Activated T-cell treated with anti-CD3 and anti-CD28 coated beads, Interleukin-2, amount 50 U/mL, for 24 hours (primary cell): Measurements from ENCODE around the gene MALRD1.

ENCODE experiments used
- DNase-seq: peaks from one replicate; pipeline ENCODE4 v3.0.0-alpha.2; 2020
- H3K27ac Mint-ChIP-seq: 2 replicates; pipeline ENCODE4 v1.8.0; 2020; ENCODE audit warnings: mild to moderate bottlenecking, mixed read lengths
- H3K27me3 Mint-ChIP-seq: 2 replicates; pipeline ENCODE4 v1.8.0; 2020; ENCODE audit warnings: mixed read lengths
- H3K36me3 Mint-ChIP-seq: 2 replicates; pipeline ENCODE4 v1.8.0; 2020; ENCODE audit warnings: low read depth, mixed read lengths
- H3K4me1 Mint-ChIP-seq: 2 replicates; pipeline ENCODE4 v1.8.0; 2020; ENCODE audit warnings: low read depth, mixed read lengths
- H3K4me3 Mint-ChIP-seq: 2 replicates; pipeline ENCODE4 v1.8.0; 2020; ENCODE audit warnings: mild to moderate bottlenecking, moderate library complexity, mixed read lengths
- H3K9me3 Mint-ChIP-seq: 2 replicates; pipeline ENCODE4 v1.8.0; 2020; ENCODE audit warnings: mixed read lengths

Gene MALRD1

DNA sequence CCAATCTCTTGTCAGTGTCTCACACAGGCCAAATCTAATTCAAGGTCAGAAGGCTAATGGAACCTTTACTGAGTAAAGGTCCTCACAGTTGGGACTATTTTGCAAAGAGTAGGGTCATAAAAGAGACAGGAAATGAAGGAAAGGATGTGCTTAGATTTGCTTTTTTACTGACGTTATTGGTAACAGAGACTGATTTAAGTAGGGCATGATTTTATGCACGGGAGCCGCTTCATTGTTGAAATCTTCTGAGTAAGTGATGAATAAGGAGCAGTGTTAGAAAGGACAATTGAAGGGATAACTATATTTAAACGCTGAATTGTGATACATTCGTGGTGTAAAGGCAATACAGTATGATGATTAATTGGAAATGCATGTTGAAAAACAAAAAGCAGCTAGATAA, 261.5 kb downstream of the MALRD1 start:
- no peaks in the 10 kb centered on the region for H3K36me3 Mint-ChIP-seq
- H3K27me3 Mint-ChIP-seq = no peaks in the 10 kb centered on the region
- H3K9me3 Mint-ChIP-seq = peaks cover 6% of the 10 kb centered on the region
- no peaks in the 10 kb centered on the region for H3K4me1 Mint-ChIP-seq
- no peak overlapping the region for H3K27ac Mint-ChIP-seq
- DNase-seq = no peak
- H3K4me3 Mint-ChIP-seq = no peak overlapping the region

DNA sequence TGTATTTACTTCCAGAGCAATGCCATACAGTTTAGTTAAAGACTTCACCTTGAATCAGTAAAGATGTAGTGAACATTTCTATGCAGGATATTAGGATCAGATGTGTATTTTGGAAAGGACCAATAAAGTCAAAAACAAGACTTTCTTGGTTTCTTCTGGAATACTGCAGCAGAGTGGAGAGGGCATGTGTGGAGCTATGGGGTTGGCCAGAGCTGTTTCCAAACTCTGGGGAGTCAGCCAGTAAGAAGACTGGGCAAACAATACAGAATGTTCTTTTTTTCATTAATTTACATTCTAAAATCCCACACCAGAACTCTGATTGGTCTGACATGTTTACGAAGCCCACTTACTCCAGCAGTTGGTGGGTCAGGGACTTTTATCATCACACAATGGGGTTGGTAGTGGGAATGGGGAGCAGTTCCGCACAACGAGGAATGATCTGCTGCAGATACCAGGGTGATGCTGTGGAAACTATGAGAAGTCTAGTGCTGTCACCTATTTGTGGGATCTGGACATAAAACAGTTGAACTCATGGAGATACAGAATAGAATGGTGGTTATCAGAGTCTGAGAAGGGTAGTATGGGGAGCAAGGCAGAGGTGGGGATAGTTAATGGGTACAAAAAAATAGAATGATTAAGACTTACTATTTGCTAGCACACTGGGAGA, 267.7 kb downstream of the MALRD1 start:
- H3K27ac Mint-ChIP-seq = no peak overlapping the region
- no peak overlapping the region for H3K4me3 Mint-ChIP-seq
- no peaks in the 10 kb centered on the region for H3K27me3 Mint-ChIP-seq
- DNase-seq = no peak
- H3K4me1 Mint-ChIP-seq = no peaks in the 10 kb centered on the region
- no peaks in the 10 kb centered on the region for H3K36me3 Mint-ChIP-seq
- H3K9me3 Mint-ChIP-seq = peaks cover 3% of the 10 kb centered on the region

DNA sequence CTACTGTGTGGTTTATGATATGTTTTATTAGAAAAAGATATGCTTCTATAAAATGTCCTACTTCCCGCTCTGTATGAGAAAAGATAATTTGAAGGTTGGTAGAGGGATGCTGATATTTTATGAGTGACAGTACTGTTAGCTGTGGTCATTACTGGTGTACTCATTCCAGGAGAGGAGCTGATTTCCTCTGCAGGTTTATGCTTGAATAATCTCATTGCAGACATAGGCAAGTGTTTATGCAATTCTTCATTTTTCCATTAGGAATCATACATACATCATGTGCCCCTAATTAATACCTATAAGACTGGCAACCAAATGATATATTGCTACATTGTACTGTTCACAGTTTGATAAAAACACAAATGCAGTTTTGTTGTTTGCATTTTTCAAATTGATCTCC, 269.4 kb downstream of the MALRD1 start:
- no peak for DNase-seq
- no peaks in the 10 kb centered on the region for H3K4me1 Mint-ChIP-seq
- H3K27me3 Mint-ChIP-seq = no peaks in the 10 kb centered on the region
- peaks cover 3% of the 10 kb centered on the region for H3K9me3 Mint-ChIP-seq
- H3K27ac Mint-ChIP-seq = no peak overlapping the region
- H3K36me3 Mint-ChIP-seq = no peaks in the 10 kb centered on the region
- no peak overlapping the region for H3K4me3 Mint-ChIP-seq

DNA sequence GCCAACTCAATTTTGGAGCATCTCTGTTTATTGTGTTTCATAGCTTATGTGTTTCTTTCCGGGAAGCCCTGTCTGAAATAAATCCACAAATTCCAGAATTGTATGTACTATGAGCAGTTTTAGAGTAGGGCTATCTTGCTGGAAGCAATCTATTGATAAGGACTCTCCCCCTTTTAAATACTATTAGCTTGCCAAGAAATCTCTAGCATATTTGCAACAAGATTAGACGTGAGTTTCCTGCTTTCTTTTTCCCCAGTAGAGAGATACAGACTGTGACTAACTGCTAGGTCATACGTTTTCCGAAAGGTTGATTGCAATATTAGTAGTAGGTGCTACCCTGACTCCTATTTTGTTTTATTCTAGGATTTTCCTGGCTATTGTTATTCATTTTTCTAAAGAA, 277.0 kb downstream of the MALRD1 start:
- no peak for DNase-seq
- no peaks in the 10 kb centered on the region for H3K4me1 Mint-ChIP-seq
- H3K9me3 Mint-ChIP-seq = peaks cover 3% of the 10 kb centered on the region

DNA sequence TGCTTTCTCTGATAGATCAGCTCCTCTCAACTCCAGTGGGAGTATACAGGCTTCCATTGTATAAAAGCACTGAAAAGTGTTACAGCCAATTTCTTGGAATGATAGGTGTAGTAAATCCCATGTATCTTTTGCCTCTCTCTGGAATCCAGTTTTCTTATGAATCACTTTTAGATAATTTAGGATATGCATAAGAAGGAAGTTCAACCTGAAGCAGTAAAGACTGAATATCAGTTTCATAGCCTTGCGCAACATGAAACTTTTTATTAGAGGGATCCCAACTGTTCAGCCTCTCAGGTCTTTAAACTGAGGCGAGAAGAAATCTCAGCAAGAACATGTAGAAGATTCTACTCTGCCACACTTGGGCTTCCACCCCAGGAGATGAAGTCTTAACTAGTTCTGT, 280.0 kb downstream of the MALRD1 start:
- Mint-ChIP-seq H3K27ac (no peak overlapping the region), H3K27me3 (no peaks in the 10 kb centered on the region), H3K9me3 (no peaks in the 10 kb centered on the region), H3K4me1 (no peaks in the 10 kb centered on the region), H3K36me3 (no peaks in the 10 kb centered on the region), H3K4me3 (no peak overlapping the region)
- DNase-seq = no peak

More for the DNA sequence above, 277.0 kb downstream of the MALRD1 start:
- H3K4me3 Mint-ChIP-seq = no peak overlapping the region
- H3K27me3 Mint-ChIP-seq = no peaks in the 10 kb centered on the region
- no peaks in the 10 kb centered on the region for H3K36me3 Mint-ChIP-seq
- no peak overlapping the region for H3K27ac Mint-ChIP-seq

DNA sequence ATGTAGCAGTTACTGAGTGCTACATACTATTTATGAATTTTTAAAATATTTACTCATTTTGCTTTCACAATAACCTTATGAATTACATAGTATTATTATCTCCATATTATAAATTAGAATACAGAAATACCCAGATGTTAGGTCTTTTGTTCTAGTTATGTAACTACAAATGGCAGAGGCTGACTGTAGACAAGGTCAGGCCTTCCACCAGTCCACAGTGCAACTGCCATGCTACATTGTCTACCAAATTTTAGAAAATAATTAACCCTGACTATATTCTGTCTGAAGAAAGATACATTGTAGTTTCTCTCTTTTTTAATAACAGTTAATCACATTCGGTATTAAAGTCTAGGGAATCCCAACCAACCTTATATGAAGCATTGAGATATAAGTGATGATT, 280.9 kb downstream of the MALRD1 start:
- Mint-ChIP-seq H3K27ac (no peak overlapping the region), H3K27me3 (no peaks in the 10 kb centered on the region), H3K36me3 (no peaks in the 10 kb centered on the region), H3K4me3 (no peak overlapping the region), H3K4me1 (no peaks in the 10 kb centered on the region), H3K9me3 (peaks cover 4% of the 10 kb centered on the region)
- no peak for DNase-seq

DNA sequence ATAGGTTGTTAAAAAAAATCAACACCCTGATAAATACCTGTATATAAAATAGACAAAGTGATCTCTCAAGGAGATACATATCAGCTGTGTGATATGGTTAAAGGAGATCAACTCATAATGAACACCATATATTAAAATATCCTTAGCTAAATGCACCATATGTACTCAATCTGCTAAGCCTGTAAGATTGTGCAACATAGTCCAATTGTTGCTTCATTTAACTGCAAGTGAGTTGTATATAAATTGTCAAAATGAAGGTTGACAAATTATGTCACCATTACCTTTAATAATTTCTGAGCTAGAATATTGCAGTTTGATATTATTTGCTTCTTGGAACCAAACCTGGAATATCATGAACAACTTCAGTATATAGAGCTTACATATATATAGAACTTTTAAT, 283.7 kb downstream of the MALRD1 start:
- Mint-ChIP-seq H3K4me3 (no peak overlapping the region), H3K4me1 (no peaks in the 10 kb centered on the region), H3K36me3 (no peaks in the 10 kb centered on the region), H3K9me3 (peaks cover 7% of the 10 kb centered on the region), H3K27me3 (no peaks in the 10 kb centered on the region), H3K27ac (no peak overlapping the region)
- no peak for DNase-seq

DNA sequence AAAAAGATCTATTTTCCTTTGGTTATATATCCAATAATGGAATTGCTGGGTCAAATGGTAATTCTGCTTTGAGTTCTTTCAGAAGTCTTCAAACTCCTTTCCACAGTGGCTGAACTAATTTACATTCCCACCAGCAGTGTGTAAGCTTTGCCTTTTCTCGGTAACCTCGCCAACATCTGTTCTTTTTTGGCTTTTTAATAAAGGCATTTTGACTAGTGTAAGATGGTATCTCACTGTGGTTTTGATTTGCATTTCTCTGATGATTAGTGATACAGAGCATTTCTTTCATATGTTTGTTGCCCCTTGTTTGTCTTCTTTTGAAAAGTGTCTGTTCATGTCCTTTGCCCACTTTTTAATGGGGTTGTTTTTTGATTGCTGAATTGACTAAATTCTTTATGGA, 285.0 kb downstream of the MALRD1 start:
- Mint-ChIP-seq H3K27me3 (no peaks in the 10 kb centered on the region), H3K27ac (no peak overlapping the region), H3K4me1 (no peaks in the 10 kb centered on the region), H3K4me3 (no peak overlapping the region), H3K36me3 (no peaks in the 10 kb centered on the region), H3K9me3 (peaks cover 7% of the 10 kb centered on the region)
- no peak for DNase-seq

DNA sequence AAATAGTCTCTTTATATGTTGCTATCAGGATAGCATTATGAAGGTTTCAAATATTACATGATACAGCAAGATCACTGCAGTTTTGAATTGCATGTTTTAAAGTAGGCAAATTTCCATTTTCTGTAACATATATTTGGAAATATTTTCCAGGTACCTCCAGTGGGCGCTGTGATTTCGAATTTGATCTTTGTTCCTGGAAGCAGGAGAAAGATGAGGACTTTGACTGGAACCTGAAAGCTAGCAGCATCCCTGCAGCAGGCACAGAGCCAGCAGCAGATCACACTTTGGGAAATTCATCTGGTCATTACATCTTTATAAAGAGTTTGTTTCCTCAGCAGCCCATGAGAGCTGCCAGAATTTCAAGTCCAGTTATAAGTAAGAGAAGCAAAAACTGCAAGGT, 299.0 kb downstream of the MALRD1 start:
- no peak overlapping the region for H3K4me3 Mint-ChIP-seq
- no peaks in the 10 kb centered on the region for H3K9me3 Mint-ChIP-seq
- DNase-seq = no peak
- H3K36me3 Mint-ChIP-seq = no peaks in the 10 kb centered on the region
- H3K27me3 Mint-ChIP-seq = no peaks in the 10 kb centered on the region
- H3K4me1 Mint-ChIP-seq = no peaks in the 10 kb centered on the region
- no peak overlapping the region for H3K27ac Mint-ChIP-seq

DNA sequence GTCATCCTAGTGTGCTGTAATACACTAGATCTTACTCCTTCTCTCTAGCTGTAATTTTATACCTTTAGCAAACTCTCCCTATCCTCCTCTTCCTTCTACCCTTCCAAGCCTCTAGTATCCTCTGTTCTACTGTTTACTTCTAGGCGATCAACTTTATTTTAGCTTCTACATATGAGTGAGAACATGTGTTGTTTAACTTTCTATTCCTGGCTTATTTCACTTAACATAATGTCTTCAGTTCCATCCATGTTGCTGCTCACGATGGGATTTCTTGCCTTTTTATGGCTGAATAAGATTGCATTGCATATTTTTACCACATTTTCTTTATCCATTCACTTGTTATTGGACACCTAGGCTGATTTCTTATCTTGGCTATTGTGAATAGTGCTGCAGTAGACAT, 318.6 kb downstream of the MALRD1 start:
- peaks cover 3% of the 10 kb centered on the region for H3K9me3 Mint-ChIP-seq
- no peaks in the 10 kb centered on the region for H3K27me3 Mint-ChIP-seq
- no peak overlapping the region for H3K4me3 Mint-ChIP-seq
- no peak overlapping the region for H3K27ac Mint-ChIP-seq
- no peaks in the 10 kb centered on the region for H3K36me3 Mint-ChIP-seq
- H3K4me1 Mint-ChIP-seq = no peaks in the 10 kb centered on the region
- DNase-seq = no peak

DNA sequence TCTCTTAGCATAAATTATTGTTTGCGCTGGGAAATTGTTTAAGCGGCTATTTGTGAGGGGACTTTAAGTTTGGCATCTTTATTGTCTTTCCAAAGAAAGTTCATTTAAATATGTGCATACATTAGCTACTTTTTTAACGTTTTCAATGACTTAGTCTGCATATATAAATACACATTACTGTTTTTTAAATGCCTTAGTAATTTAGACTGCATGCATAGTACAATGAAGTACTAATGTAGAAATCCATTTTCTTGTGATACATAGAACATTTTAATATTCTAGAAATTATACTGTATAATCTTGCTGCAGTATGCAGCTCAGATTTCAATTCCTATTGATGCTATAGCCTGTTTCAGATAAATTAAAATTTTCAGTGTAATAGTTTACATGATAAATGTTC, 325.4 kb downstream of the MALRD1 start:
- no peaks in the 10 kb centered on the region for H3K36me3 Mint-ChIP-seq
- no peak for DNase-seq
- H3K4me3 Mint-ChIP-seq = no peak overlapping the region
- no peak overlapping the region for H3K27ac Mint-ChIP-seq
- no peaks in the 10 kb centered on the region for H3K4me1 Mint-ChIP-seq
- H3K9me3 Mint-ChIP-seq = peaks cover 5% of the 10 kb centered on the region
- H3K27me3 Mint-ChIP-seq = no peaks in the 10 kb centered on the region

DNA sequence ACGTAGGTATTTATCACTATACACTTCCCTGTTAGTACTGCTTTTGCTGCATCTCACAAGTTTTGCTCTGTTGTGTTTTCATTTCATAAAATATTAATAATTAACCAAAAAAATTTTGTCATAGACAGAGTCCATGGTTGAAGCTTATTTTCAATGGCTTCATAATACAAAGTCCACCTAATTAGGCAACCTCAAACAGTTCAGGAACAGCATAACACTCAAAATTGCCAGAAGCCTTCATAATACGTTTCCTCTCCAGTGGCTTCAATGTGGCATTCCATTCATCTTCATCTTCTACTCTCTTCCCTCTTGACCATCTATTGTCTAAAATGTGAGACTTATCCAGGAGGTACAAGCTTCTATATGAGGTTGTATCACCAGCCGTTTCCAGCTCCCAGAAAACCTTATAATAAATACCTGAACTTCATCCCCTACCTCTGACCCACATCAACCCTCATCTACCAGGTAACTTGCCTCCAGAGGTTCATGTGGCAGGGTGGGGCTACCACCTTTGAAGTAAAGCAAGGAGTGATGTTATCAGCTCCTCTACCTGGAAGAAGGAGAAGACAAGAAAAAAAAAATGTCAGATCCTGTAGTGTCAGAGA, 337.3 kb downstream of the MALRD1 start:
- H3K9me3 Mint-ChIP-seq = peaks cover 20% of the 10 kb centered on the region
- H3K4me3 Mint-ChIP-seq = no peak overlapping the region
- H3K4me1 Mint-ChIP-seq = no peaks in the 10 kb centered on the region
- no peak overlapping the region for H3K27ac Mint-ChIP-seq
- no peak for DNase-seq
- H3K36me3 Mint-ChIP-seq = no peaks in the 10 kb centered on the region
- H3K27me3 Mint-ChIP-seq = no peaks in the 10 kb centered on the region

DNA sequence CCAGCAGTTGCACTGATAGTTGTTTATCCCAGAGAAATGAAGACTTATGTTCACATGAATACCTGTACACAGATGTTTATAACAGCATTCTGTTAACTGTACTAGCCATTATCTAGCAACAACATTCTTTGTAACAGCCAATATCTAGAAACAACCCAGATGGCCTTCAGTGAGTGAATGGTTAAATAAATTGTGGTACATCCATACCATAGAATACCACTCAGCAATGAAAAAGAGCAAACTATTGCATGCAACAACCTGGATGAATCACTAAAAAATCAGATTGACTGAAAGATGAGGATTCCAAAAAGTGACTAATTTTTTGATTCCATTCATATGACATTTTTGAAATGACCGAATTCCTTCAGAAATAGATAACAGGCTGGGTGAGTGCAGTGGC, 360.3 kb downstream of the MALRD1 start:
- Mint-ChIP-seq H3K27me3 (no peaks in the 10 kb centered on the region), H3K4me1 (no peaks in the 10 kb centered on the region), H3K27ac (no peak overlapping the region), H3K9me3 (peaks cover 8% of the 10 kb centered on the region), H3K4me3 (no peak overlapping the region), H3K36me3 (no peaks in the 10 kb centered on the region)
- no peak for DNase-seq

DNA sequence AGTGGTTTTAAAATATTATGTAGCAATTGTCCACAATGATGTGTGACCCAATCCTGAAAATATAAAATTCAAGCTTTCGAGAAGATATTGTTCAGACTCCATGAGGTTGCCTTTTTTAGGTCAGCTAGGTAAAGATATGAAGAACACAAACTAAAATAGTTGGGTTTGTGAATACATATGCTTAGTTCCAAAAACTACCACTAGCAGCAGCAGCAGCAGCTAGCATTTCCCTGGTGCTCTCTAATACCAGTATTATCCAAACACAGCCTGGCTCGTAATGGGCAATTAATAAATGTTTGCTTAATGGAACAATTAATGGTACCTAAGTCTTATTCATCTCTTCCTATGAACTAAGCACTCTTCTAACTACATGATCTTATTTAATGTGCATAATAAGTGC, 362.5 kb downstream of the MALRD1 start:
- Mint-ChIP-seq H3K4me3 (no peak overlapping the region), H3K27ac (no peak overlapping the region), H3K27me3 (no peaks in the 10 kb centered on the region), H3K9me3 (peaks cover 7% of the 10 kb centered on the region), H3K4me1 (no peaks in the 10 kb centered on the region), H3K36me3 (no peaks in the 10 kb centered on the region)
- no peak for DNase-seq

DNA sequence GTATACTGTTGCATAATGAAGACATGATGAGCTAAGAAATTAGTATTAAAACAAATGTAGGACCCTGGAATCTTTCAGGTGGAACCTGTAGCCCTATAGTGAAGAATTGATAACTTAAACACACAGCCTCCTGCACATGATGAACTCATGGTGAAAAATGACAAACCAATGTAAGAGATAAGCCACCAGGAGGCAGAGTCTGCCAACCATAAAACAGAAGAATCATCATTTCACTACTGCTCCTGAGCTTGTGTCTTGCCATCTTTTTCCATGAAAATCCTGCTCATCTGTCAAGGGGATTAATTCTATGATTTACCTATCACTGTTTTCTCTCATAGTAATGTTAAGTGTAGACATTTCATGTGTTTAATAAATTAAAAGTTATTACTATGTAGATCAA, 363.9 kb downstream of the MALRD1 start:
- no peak overlapping the region for H3K4me3 Mint-ChIP-seq
- H3K27me3 Mint-ChIP-seq = no peaks in the 10 kb centered on the region
- DNase-seq = no peak
- H3K36me3 Mint-ChIP-seq = no peaks in the 10 kb centered on the region
- H3K27ac Mint-ChIP-seq = no peak overlapping the region
- peaks cover 2% of the 10 kb centered on the region for H3K9me3 Mint-ChIP-seq
- H3K4me1 Mint-ChIP-seq = no peaks in the 10 kb centered on the region

DNA sequence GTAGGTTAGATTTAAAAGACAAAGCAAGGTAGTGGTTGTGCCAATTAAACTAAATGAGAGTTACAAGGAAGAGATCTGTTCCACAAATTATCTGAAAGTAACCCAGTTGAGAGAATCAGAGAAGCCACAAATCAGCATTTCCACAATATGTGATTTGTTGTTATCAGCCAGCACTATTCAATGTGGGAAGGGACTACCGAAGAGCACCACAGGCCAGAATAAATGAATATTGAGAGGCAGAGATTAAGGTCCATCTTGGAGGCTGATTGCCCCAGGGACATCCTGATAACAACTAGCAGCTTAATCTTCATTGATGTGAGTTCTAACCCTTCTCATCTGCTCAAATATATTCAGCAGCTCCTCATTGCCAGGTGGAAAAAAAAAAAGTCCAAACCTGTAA, 367.6 kb downstream of the MALRD1 start:
- Mint-ChIP-seq H3K9me3 (peaks cover 2% of the 10 kb centered on the region), H3K4me3 (no peak overlapping the region), H3K27ac (no peak overlapping the region), H3K27me3 (no peaks in the 10 kb centered on the region), H3K36me3 (no peaks in the 10 kb centered on the region), H3K4me1 (no peaks in the 10 kb centered on the region)
- no peak for DNase-seq
